Dendritic cell treated with granulocyte-macrophage colony-stimulating factor and Interleukin-4, amounts not matched to agents 40 ng/mL and 50 ng/mL, for 4 days (primary cell): ENCODE results near the gene TLCD3B.
A peak's percentile ranks its signal among the peaks of the same experiment; 100 is the strongest.
"Not testable (repeated sequence)": the region's sequence is repeated elsewhere in the genome, so short reads cannot be mapped to it uniquely, and the experiment has no call there.

Source experiments
- H3K27ac Mint-ChIP-seq: one replicate; pipeline ENCODE4 v1.8.0; 2022; ENCODE audit warnings: mild to moderate bottlenecking, mixed read lengths
- H3K27me3 Mint-ChIP-seq: one replicate; pipeline ENCODE4 v1.8.0; 2022; ENCODE audit warnings: mild to moderate bottlenecking, mixed read lengths
- H3K36me3 Mint-ChIP-seq: one replicate; pipeline ENCODE4 v1.8.0; 2022; ENCODE audit warnings: low read depth, mixed read lengths
- H3K4me1 Mint-ChIP-seq: one replicate; pipeline ENCODE4 v1.8.0; 2022; ENCODE audit warnings: low read depth, mixed read lengths
- H3K4me3 Mint-ChIP-seq: one replicate; pipeline ENCODE4 v1.8.0; 2022; ENCODE audit warnings: mild to moderate bottlenecking, moderate library complexity, mixed read lengths
- H3K9me3 Mint-ChIP-seq: one replicate; pipeline ENCODE4 v1.8.0; 2022; ENCODE audit warnings: mixed read lengths
- intact Hi-C: fragments of 100-400 bp; cut with micrococcal nuclease; formaldehyde crosslinking; loops from one replicate; pipeline ENCODE4 v1.15.0; 2022

Gene TLCD3B

GRCh38 chr16:30051518-30051917, 20.4 kb upstream of the TLCD3B start:
- no peaks in the 10 kb centered on the region for H3K9me3 Mint-ChIP-seq
- H3K36me3 Mint-ChIP-seq: no peaks in the 10 kb centered on the region
- intact Hi-C loops: no loop called here
- H3K4me3 Mint-ChIP-seq: no peak overlapping the region
- peaks cover 22% of the 10 kb centered on the region for H3K4me1 Mint-ChIP-seq
- peak overlapping the region; percentile 4 for H3K27ac Mint-ChIP-seq
- no peaks in the 10 kb centered on the region for H3K27me3 Mint-ChIP-seq

- H3K9me3 Mint-ChIP-seq: no peaks in the 10 kb centered on the region
- no peaks in the 10 kb centered on the region for H3K27me3 Mint-ChIP-seq
- H3K27ac Mint-ChIP-seq: no peak overlapping the region
- H3K36me3 Mint-ChIP-seq: no peaks in the 10 kb centered on the region
- H3K4me1 Mint-ChIP-seq: peaks cover 19% of the 10 kb centered on the region
- intact Hi-C loops: no loop called here
- no peak overlapping the region for H3K4me3 Mint-ChIP-seq
These were observed 18.8 kb upstream of the TLCD3B start for GRCh38 chr16:30049871-30050270.

- H3K27ac Mint-ChIP-seq: no peak overlapping the region
- peaks cover 2% of the 10 kb centered on the region for H3K4me1 Mint-ChIP-seq
- H3K36me3 Mint-ChIP-seq: no peaks in the 10 kb centered on the region
- H3K4me3 Mint-ChIP-seq: no peak overlapping the region
- intact Hi-C loops: no loop called here
- H3K9me3 Mint-ChIP-seq: no peaks in the 10 kb centered on the region
- peaks cover 3% of the 10 kb centered on the region for H3K27me3 Mint-ChIP-seq
These were observed 15.5 kb upstream of the TLCD3B start for GRCh38 chr16:30046588-30046987.

- intact Hi-C loops: no loop called here
- no peak overlapping the region for H3K4me3 Mint-ChIP-seq
- no peaks in the 10 kb centered on the region for H3K36me3 Mint-ChIP-seq
- no peaks in the 10 kb centered on the region for H3K9me3 Mint-ChIP-seq
- H3K27ac Mint-ChIP-seq: no peak overlapping the region
- H3K27me3 Mint-ChIP-seq: peaks cover 3% of the 10 kb centered on the region
- no peaks in the 10 kb centered on the region for H3K4me1 Mint-ChIP-seq
These were observed 15.1 kb upstream of the TLCD3B start for GRCh38 chr16:30046178-30046577.

- Mint-ChIP-seq H3K9me3 (no peaks in the 10 kb centered on the region), H3K4me3 (no peak overlapping the region), H3K36me3 (no peaks in the 10 kb centered on the region), H3K27ac (no peak overlapping the region), H3K27me3 (peaks cover 7% of the 10 kb centered on the region), H3K4me1 (peaks cover 6% of the 10 kb centered on the region)
- intact Hi-C loops: no loop called here
These were observed 10.8 kb upstream of the TLCD3B start for GRCh38 chr16:30041841-30042240.

GRCh38 chr16:30040690-30041089, 9.6 kb upstream of the TLCD3B start:
- H3K36me3 Mint-ChIP-seq, H3K4me1 Mint-ChIP-seq, H3K4me3 Mint-ChIP-seq, H3K9me3 Mint-ChIP-seq, intact Hi-C loops, H3K27ac Mint-ChIP-seq: not testable (repeated sequence)
- H3K27me3 Mint-ChIP-seq: peaks cover 14% of the 10 kb centered on the region

GRCh38 chr16:30040221-30040620, 9.2 kb upstream of the TLCD3B start:
- Mint-ChIP-seq H3K4me3 (peak overlapping the region; percentile 33), H3K27me3 (peaks cover 18% of the 10 kb centered on the region), H3K36me3 (no peaks in the 10 kb centered on the region), H3K4me1 (peaks cover 8% of the 10 kb centered on the region), H3K27ac (no peak overlapping the region), H3K9me3 (no peaks in the 10 kb centered on the region)
- intact Hi-C loops: no loop called here

GRCh38 chr16:30033270-30033669, 2.2 kb upstream of the TLCD3B start:
- Mint-ChIP-seq H3K4me3 (no peak overlapping the region), H3K27ac (no peak overlapping the region), H3K36me3 (no peaks in the 10 kb centered on the region), H3K27me3 (peaks cover 80% of the 10 kb centered on the region), H3K9me3 (no peaks in the 10 kb centered on the region), H3K4me1 (peaks cover 15% of the 10 kb centered on the region)
- intact Hi-C loops: no loop called here

GRCh38 chr16:30032083-30032819, 1.2 kb upstream of the TLCD3B start:
- Mint-ChIP-seq H3K27me3 (peaks cover 88% of the 10 kb centered on the region), H3K4me3 (no peak overlapping the region), H3K4me1 (peaks cover 23% of the 10 kb centered on the region), H3K36me3 (no peaks in the 10 kb centered on the region), H3K9me3 (no peaks in the 10 kb centered on the region), H3K27ac (no peak overlapping the region)
- intact Hi-C loops: no loop called here

GRCh38 chr16:30031477-30031918, 427 bp upstream of the TLCD3B start:
- Mint-ChIP-seq H3K4me1 (peaks cover 23% of the 10 kb centered on the region), H3K9me3 (no peaks in the 10 kb centered on the region), H3K27ac (no peak overlapping the region), H3K4me3 (no peak overlapping the region), H3K27me3 (peaks cover 93% of the 10 kb centered on the region), H3K36me3 (no peaks in the 10 kb centered on the region)
- intact Hi-C loops: no loop called here

- peaks cover 92% of the 10 kb centered on the region for H3K27me3 Mint-ChIP-seq
- H3K4me1 Mint-ChIP-seq: peaks cover 20% of the 10 kb centered on the region
- H3K36me3 Mint-ChIP-seq: no peaks in the 10 kb centered on the region
- no peak overlapping the region for H3K4me3 Mint-ChIP-seq
- no peaks in the 10 kb centered on the region for H3K9me3 Mint-ChIP-seq
- peak overlapping the region; percentile 14 for H3K27ac Mint-ChIP-seq
- intact Hi-C loops: no loop called here
These were observed 923 bp downstream of the TLCD3B start for GRCh38 chr16:30030011-30030685.

GRCh38 chr16:30028438-30029076, 2.5 kb downstream of the TLCD3B start:
- H3K36me3 Mint-ChIP-seq: no peaks in the 10 kb centered on the region
- no peak overlapping the region for H3K4me3 Mint-ChIP-seq
- intact Hi-C loops: no loop called here
- H3K4me1 Mint-ChIP-seq: peaks cover 17% of the 10 kb centered on the region
- peaks cover 84% of the 10 kb centered on the region for H3K27me3 Mint-ChIP-seq
- H3K27ac Mint-ChIP-seq: no peak overlapping the region
- H3K9me3 Mint-ChIP-seq: no peaks in the 10 kb centered on the region

GRCh38 chr16:30027588-30028437, 3.3 kb downstream of the TLCD3B start:
- Mint-ChIP-seq H3K36me3 (no peaks in the 10 kb centered on the region), H3K27ac (no peak overlapping the region), H3K4me1 (peaks cover 17% of the 10 kb centered on the region), H3K4me3 (no peak overlapping the region), H3K9me3 (no peaks in the 10 kb centered on the region), H3K27me3 (peaks cover 82% of the 10 kb centered on the region)
- intact Hi-C loops: no loop called here

GRCh38 chr16:30026449-30026848, 4.6 kb downstream of the TLCD3B start:
- Mint-ChIP-seq H3K27ac (no peak overlapping the region), H3K27me3 (peaks cover 68% of the 10 kb centered on the region), H3K4me3 (no peak overlapping the region), H3K36me3 (no peaks in the 10 kb centered on the region), H3K9me3 (no peaks in the 10 kb centered on the region), H3K4me1 (peaks cover 19% of the 10 kb centered on the region)
- intact Hi-C loops: no loop called here
